ENCODE measurements around the gene DNM3. TPM values are rescaled to one million over a fixed set of nuclear protein-coding genes. Genes with fewer than 3 reads are reported as not detected.

The DNM3 gene
- total RNA-seq, 2 experiments from 2014 or later = 1.6 to 1.8 TPM

GRCh38 chr1:172324086-172324485, 482.8 kb downstream of the DNM3 start:
- ATAC-seq (ENCODE audit: poor library complexity) = no peak
- H3K9me3 Mint-ChIP-seq = peaks cover 4% of the 10 kb centered on the region
- no peak overlapping the region for H3K4me3 Mint-ChIP-seq
- TF ChIP-seq, protein P1, sequence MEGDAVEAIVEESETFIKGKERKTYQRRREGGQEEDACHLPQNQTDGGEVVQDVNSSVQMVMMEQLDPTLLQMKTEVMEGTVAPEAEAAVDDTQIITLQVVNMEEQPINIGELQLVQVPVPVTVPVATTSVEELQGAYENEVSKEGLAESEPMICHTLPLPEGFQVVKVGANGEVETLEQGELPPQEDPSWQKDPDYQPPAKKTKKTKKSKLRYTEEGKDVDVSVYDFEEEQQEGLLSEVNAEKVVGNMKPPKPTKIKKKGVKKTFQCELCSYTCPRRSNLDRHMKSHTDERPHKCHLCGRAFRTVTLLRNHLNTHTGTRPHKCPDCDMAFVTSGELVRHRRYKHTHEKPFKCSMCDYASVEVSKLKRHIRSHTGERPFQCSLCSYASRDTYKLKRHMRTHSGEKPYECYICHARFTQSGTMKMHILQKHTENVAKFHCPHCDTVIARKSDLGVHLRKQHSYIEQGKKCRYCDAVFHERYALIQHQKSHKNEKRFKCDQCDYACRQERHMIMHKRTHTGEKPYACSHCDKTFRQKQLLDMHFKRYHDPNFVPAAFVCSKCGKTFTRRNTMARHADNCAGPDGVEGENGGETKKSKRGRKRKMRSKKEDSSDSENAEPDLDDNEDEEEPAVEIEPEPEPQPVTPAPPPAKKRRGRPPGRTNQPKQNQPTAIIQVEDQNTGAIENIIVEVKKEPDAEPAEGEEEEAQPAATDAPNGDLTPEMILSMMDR (IDR thresholded peaks at IDR 0.05) = no peak
- no peak overlapping the region for H3K27ac Mint-ChIP-seq
- H3K36me3 Mint-ChIP-seq (ENCODE audit: low read depth) = no peaks in the 10 kb centered on the region
- intact Hi-C loops (cut with DNase I, micrococcal nuclease) = no loop called here
- Histone ChIP-seq H3K9me3 (ENCODE audit: control insufficient read depth in 1 of 2, insufficient read depth in 1 of 2, low read length in 2 of 2) (no peaks in the 10 kb centered on the region), H3K4me1 (ENCODE audit: insufficient read depth, low read length) (no peaks in the 10 kb centered on the region), H3K36me3 (ENCODE audit: insufficient read depth, low read length) (no peaks in the 10 kb centered on the region), H3K27ac (ENCODE audit: low read depth in 1 of 2, low read length in 2 of 2) (no peak overlapping the region), H3K4me3 (ENCODE audit: low read length) (no peak overlapping the region), H3K27me3 (ENCODE audit: control insufficient read depth in 1 of 2, insufficient read depth in 2 of 2, low read length in 2 of 2) (no peaks in the 10 kb centered on the region)
- no peaks in the 10 kb centered on the region for H3K4me1 Mint-ChIP-seq (ENCODE audit: low read depth)
- H3K27me3 Mint-ChIP-seq = no peaks in the 10 kb centered on the region
- ChIA-PET POLR2A (no interaction called here), CTCF (interaction anchor here (0.9 kb wide), 1 partner anchor 8 kb away, joined by 3 read pairs; no protein-coding TSS in a partner anchor)
- no peak for DNase-seq

DNA sequence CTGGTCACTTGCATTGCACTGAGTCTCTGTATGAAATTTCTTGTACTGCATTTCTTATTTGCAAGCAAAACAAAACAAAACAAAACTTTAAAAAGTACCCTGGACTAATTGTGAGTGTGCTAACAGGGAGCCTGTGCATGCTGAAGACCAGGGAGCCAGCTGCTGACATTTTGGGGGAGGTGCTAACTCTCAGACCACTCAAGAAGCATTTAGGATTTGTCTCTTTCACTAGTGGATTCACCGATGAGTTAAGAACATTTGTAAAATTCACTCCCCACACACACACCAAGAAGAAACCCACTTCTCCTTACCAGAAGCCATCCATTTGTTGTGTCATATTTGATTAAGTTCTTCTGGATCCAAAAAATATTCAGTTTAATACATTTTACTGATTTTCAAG, 483.5 kb downstream of the DNM3 start:
- peaks cover 4% of the 10 kb centered on the region for H3K9me3 Mint-ChIP-seq
- intact Hi-C loops (cut with DNase I, micrococcal nuclease) = no loop called here
- no peak overlapping the region for H3K27ac Mint-ChIP-seq
- H3K27ac ChIP-seq (ENCODE audit: low read depth in 1 of 2, low read length in 2 of 2) = no peak overlapping the region
- DNase-seq (no peak), ATAC-seq (ENCODE audit: poor library complexity) (no peak)
- no peaks in the 10 kb centered on the region for H3K4me1 Mint-ChIP-seq (ENCODE audit: low read depth)
- POLR2A ChIA-PET = no interaction called here
- CTCF ChIA-PET = no interaction called here
- TF ChIP-seq, protein P1 (IDR thresholded peaks at IDR 0.05) = no peak
- no peaks in the 10 kb centered on the region for H3K27me3 Mint-ChIP-seq
- H3K4me3 ChIP-seq (ENCODE audit: low read length) = no peak overlapping the region
- no peaks in the 10 kb centered on the region for H3K36me3 ChIP-seq (ENCODE audit: insufficient read depth, low read length)
- no peaks in the 10 kb centered on the region for H3K4me1 ChIP-seq (ENCODE audit: insufficient read depth, low read length)
- no peaks in the 10 kb centered on the region for H3K9me3 ChIP-seq (ENCODE audit: control insufficient read depth in 1 of 2, insufficient read depth in 1 of 2, low read length in 2 of 2)
- no peak overlapping the region for H3K4me3 Mint-ChIP-seq
- no peaks in the 10 kb centered on the region for H3K27me3 ChIP-seq (ENCODE audit: control insufficient read depth in 1 of 2, insufficient read depth in 2 of 2, low read length in 2 of 2)
- H3K36me3 Mint-ChIP-seq (ENCODE audit: low read depth) = no peaks in the 10 kb centered on the region

GRCh38 chr1:172325531-172325930, 484.2 kb downstream of the DNM3 start:
- TF ChIP-seq, protein P1 (IDR thresholded peaks at IDR 0.05) = no peak
- ATAC-seq (ENCODE audit: poor library complexity) (no peak), DNase-seq (no peak)
- no peaks in the 10 kb centered on the region for H3K27me3 Mint-ChIP-seq
- no peaks in the 10 kb centered on the region for H3K9me3 ChIP-seq (ENCODE audit: control insufficient read depth in 1 of 2, insufficient read depth in 1 of 2, low read length in 2 of 2)
- H3K27ac ChIP-seq (ENCODE audit: low read depth in 1 of 2, low read length in 2 of 2) = no peak overlapping the region
- no peaks in the 10 kb centered on the region for H3K4me1 Mint-ChIP-seq (ENCODE audit: low read depth)
- ChIA-PET CTCF (no interaction called here), POLR2A (no interaction called here)
- no peaks in the 10 kb centered on the region for H3K36me3 Mint-ChIP-seq (ENCODE audit: low read depth)
- peaks cover 4% of the 10 kb centered on the region for H3K9me3 Mint-ChIP-seq
- H3K27ac Mint-ChIP-seq = no peak overlapping the region
- H3K27me3 ChIP-seq (ENCODE audit: control insufficient read depth in 1 of 2, insufficient read depth in 2 of 2, low read length in 2 of 2) = no peaks in the 10 kb centered on the region
- no peaks in the 10 kb centered on the region for H3K4me1 ChIP-seq (ENCODE audit: insufficient read depth, low read length)
- no peak overlapping the region for H3K4me3 Mint-ChIP-seq
- intact Hi-C loops (cut with DNase I, micrococcal nuclease) = no loop called here
- H3K4me3 ChIP-seq (ENCODE audit: low read length) = no peak overlapping the region
- H3K36me3 ChIP-seq (ENCODE audit: insufficient read depth, low read length) = no peaks in the 10 kb centered on the region

All from CD4-positive, alpha-beta T cell (primary cell).